PC-9 (cell line): ENCODE data around the gene SPIB. TPM values are rescaled to one million over a fixed set of nuclear protein-coding genes. Genes with fewer than 3 reads are reported as not detected.

Source experiments
- BruUV-seq: library from RNA; stranded (reverse); fragments of 400-500 nt; replicated peaks from 2 replicates; lab custom pipeline; 2021; lab: Mats Ljungman, UMichigan
- CTCF ChIA-PET: fragments of 300-600 bp; sonication (Branson Sonifier 250); formaldehyde crosslinking; loops from one replicate; lab custom pipeline; 2022; ENCODE audit warnings: antibody characterized with exemption; lab: Charles Lee
- POLR2A ChIA-PET: fragments of 300-600 bp; sonication (Branson Sonifier 250); formaldehyde crosslinking; loops from one replicate; lab custom pipeline; 2022; ENCODE audit warnings: antibody characterized with exemption; ENCODE audit not compliant: unreplicated experiment; lab: Charles Lee
- DNase-seq, 2 experiments: peaks; one replicate each; pipeline versions ENCODE4 v3.0.0 to v3.0.0-alpha.2; 2015 to 2022; ENCODE audit warnings: mixed read lengths in 1 of 2
- H2AFZ ChIP-seq: fragments of 200-600 bp; sonication (generic); 2 replicates; pipeline ENCODE4 v1.8.1; 2017; ENCODE audit warnings: antibody characterized with exemption
- H3F3A ChIP-seq: fragments of 200-600 bp; sonication (generic); 2 replicates; pipeline ENCODE4 v1.8.1; 2017; ENCODE audit warnings: antibody characterized with exemption, mild to moderate bottlenecking, low read depth; ENCODE audit not compliant: insufficient read depth
- H3K27ac ChIP-seq: fragments of 200-600 bp; sonication (generic); 2 replicates; pipeline ENCODE4 v1.6.1; 2016; ENCODE audit warnings: mixed run types
- H3K27me3 ChIP-seq: fragments of 200-600 bp; sonication (generic); 2 replicates; pipeline ENCODE4 v1.6.1; 2016; ENCODE audit warnings: low read depth, mixed run types; ENCODE audit not compliant: insufficient read depth
- H3K36me3 ChIP-seq: fragments of 200-600 bp; sonication (generic); 2 replicates; pipeline ENCODE4 v1.6.1; 2016; ENCODE audit warnings: low read depth, mixed run types
- H3K4me1 ChIP-seq: fragments of 200-600 bp; sonication (generic); replicated peaks from 2 replicates; pipeline ENCODE4 v1.6.1; 2016; ENCODE audit warnings: mixed run types; ENCODE audit not compliant: insufficient read depth
- H3K4me2 ChIP-seq: fragments of 200-600 bp; sonication (generic); 2 replicates; pipeline ENCODE4 v1.6.1; 2017; ENCODE audit warnings: mixed run types
- H3K4me3 ChIP-seq: fragments of 200-600 bp; sonication (generic); 2 replicates; pipeline ENCODE4 v1.6.1; 2016; ENCODE audit warnings: mixed run types
- H3K79me2 ChIP-seq: fragments of 200-600 bp; sonication (generic); 2 replicates; pipeline ENCODE4 v1.6.1; 2017; ENCODE audit warnings: low read depth, mixed run types
- H3K9me2 ChIP-seq: fragments of 200-600 bp; sonication (generic); 2 replicates; pipeline ENCODE4 v1.8.1; 2017; ENCODE audit warnings: mild to moderate bottlenecking; ENCODE audit not compliant: insufficient read depth
- H3K9me3 ChIP-seq: fragments of 200-600 bp; sonication (generic); 2 replicates; pipeline ENCODE4 v1.8.1; 2016; ENCODE audit warnings: low read depth; ENCODE audit not compliant: insufficient read depth
- H4K20me1 ChIP-seq: fragments of 200-600 bp; sonication (generic); 2 replicates; pipeline ENCODE4 v1.8.1; 2017; ENCODE audit not compliant: insufficient read depth
- CTCF ChIP-seq: fragments of 200-600 bp; sonication (generic); conservative IDR thresholded peaks from 2 replicates; pipeline ENCODE4 v1.6.1; 2017; ENCODE audit warnings: mixed run types, antibody characterized with exemption, mild to moderate bottlenecking, moderate library complexity
- EZH2 ChIP-seq: fragments of 200-600 bp; sonication (generic); IDR thresholded peaks from 2 replicates; pipeline ENCODE4 v1.8.0; 2017; ENCODE audit warnings: antibody characterized with exemption, low read depth
- intact Hi-C: fragments of 100-400 bp; cut with micrococcal nuclease; formaldehyde crosslinking; loops from one replicate; pipeline ENCODE4 v1.10.0; 2022; ENCODE audit not compliant: unreplicated experiment
- total RNA-seq: library from RNA; stranded (reverse); gene quantifications from 2 replicates; pipeline ENCODE4 v1.2.3, GENCODE V29; 2021

The SPIB gene
- total RNA-seq, 1 experiment from 2014 or later, result not detected

GRCh38 chr19:50406156-50406820, 12.4 kb upstream of the SPIB start:
- H3F3A ChIP-seq, result peaks cover 6% of the 10 kb centered on the region; the same call in 1 of the 2 replicates
- BruUV-seq, result no TSS peak
- H3K79me2 ChIP-seq, result no peaks in the 10 kb centered on the region
- TF ChIP-seq EZH2, result no peak
- TF ChIP-seq CTCF, result no peak
- no peak overlapping the region for H3K4me3 ChIP-seq
- H3K4me1 ChIP-seq, result no peaks in the 10 kb centered on the region
- no peak for DNase-seq
- intact Hi-C loops, result no loop called here
- H3K9me2 ChIP-seq, result no peaks in the 10 kb centered on the region
- H4K20me1 ChIP-seq, result no peaks in the 10 kb centered on the region
- CTCF ChIA-PET, result no interaction called here
- H3K36me3 ChIP-seq, result 0 out of 2 replicates have a peak, but pooled peaks cover 15% of the 10 kb centered on the region
- H3K4me2 ChIP-seq, result no peak overlapping the region
- H3K27ac ChIP-seq, result no peak overlapping the region
- no peak overlapping the region for H2AFZ ChIP-seq
- H3K27me3 ChIP-seq, result no peaks in the 10 kb centered on the region
- POLR2A ChIA-PET, result no interaction called here
- H3K9me3 ChIP-seq, result no peaks in the 10 kb centered on the region

- Histone ChIP-seq H3K27ac (no peak overlapping the region), H3K79me2 (no peaks in the 10 kb centered on the region), H3F3A (peaks cover 6% of the 10 kb centered on the region; the same call in 1 of the 2 replicates), H3K4me3 (no peak overlapping the region), H3K4me2 (no peak overlapping the region), H2AFZ (no peak overlapping the region), H3K27me3 (no peaks in the 10 kb centered on the region), H3K9me2 (no peaks in the 10 kb centered on the region), H4K20me1 (no peaks in the 10 kb centered on the region), H3K36me3 (0 out of 2 replicates have a peak, but pooled peaks cover 15% of the 10 kb centered on the region), H3K9me3 (no peaks in the 10 kb centered on the region), H3K4me1 (no peaks in the 10 kb centered on the region)
- ChIA-PET CTCF (no interaction called here), POLR2A (no interaction called here)
- intact Hi-C loops, result no loop called here
- no peak for TF ChIP-seq CTCF
- TF ChIP-seq EZH2, result no peak
- no peak for DNase-seq
- BruUV-seq, result no TSS peak
These were observed 11.9 kb upstream of the SPIB start for GRCh38 chr19:50406829-50407228.

GRCh38 chr19:50409347-50409746, 9.4 kb upstream of the SPIB start:
- no peak overlapping the region for H3K4me3 ChIP-seq
- H3K79me2 ChIP-seq, result no peaks in the 10 kb centered on the region
- 0 out of 2 replicates have a peak, but pooled peaks cover 15% of the 10 kb centered on the region for H3K36me3 ChIP-seq
- H2AFZ ChIP-seq, result no peak overlapping the region
- no peaks in the 10 kb centered on the region for H3K4me1 ChIP-seq
- no peak for TF ChIP-seq EZH2
- TF ChIP-seq CTCF, result no peak
- peaks cover 21% of the 10 kb centered on the region; the same call in 1 of the 2 replicates for H3F3A ChIP-seq
- no TSS peak for BruUV-seq
- H3K4me2 ChIP-seq, result no peak overlapping the region
- H3K27me3 ChIP-seq, result no peaks in the 10 kb centered on the region
- intact Hi-C loops, result no loop called here
- DNase-seq, result no peak
- no peak overlapping the region for H3K27ac ChIP-seq
- H3K9me3 ChIP-seq, result no peaks in the 10 kb centered on the region
- CTCF ChIA-PET, result no interaction called here
- H4K20me1 ChIP-seq, result no peaks in the 10 kb centered on the region
- H3K9me2 ChIP-seq, result no peaks in the 10 kb centered on the region
- POLR2A ChIA-PET, result no interaction called here
